ELF-1 (cell line): Measurements from ENCODE around the gene ZBTB11.
"Not testable (repeated sequence)": the region's sequence is repeated elsewhere in the genome, so short reads cannot be mapped to it uniquely, and the experiment has no call there.

Experiments
- DNase-seq: peaks from one replicate; pipeline ENCODE4 v3.0.0-alpha.2; 2016; ENCODE audit warnings: low read depth, low spot score

ZBTB11 gene

DNA sequence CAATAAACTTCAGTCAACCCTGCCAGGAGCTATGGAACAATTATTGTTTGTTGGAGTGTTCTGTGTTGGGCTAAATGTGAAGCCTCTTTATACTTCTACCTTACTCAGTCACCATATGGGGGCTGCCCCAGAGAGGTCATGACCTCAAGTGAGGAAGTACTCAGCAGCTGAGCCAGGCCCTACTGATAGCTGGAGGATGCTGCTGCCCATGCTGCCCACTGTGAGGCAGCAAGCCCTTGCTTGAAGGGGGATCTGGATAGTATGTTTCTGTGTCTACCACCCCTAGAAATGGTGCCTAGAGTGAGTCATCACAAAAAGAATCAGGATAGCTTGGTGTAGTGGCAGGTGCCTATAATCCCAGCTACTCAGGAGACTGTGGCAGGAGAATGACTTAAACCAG is 14.0 kb upstream of the ZBTB11 start:
- DNase-seq: no peak

- no peak for DNase-seq
Measured at GRCh38 chr3:101689286-101689685, 12.4 kb upstream of the ZBTB11 start.

DNA sequence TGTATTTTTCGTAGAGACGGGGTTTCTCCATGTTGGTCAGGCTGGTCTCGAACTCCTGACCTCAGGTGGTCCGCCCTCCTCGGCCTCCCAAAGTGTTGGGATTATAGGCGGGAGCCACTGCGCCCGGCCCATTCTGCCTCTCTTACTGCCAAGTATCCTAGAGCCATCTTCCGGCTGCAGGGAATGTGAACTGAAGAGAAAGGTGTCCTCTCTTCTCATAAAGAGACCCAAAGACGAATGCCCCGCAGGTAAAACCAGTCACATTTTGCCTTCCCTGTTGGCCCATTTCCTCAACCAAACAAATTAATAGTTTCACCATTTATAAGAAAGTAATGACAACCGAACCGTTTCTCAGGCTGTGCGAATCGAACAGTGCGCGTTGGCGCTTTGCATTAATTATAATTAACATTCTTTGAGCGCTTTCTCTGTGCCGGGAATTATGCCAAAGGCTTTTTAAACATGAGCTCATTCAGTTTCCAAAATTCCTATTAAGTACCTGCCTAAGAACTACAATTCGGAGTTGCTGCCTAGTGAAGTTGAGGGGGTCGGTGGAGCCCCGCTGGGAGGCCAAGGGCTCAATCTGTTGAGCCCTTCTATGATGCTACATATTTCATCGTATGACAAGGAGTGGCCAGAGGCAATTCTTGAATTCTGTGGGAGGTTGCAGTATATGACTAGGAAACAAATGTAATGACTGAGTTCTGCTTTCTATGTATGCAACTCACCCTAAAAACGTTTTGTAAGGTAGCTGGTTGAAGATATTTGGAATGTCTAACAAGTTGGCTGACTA is 10.4 kb upstream of the ZBTB11 start:
- DNase-seq: peak; percentile 54

- no peak for DNase-seq
Measured at GRCh38 chr3:101685870-101686307, 9.0 kb upstream of the ZBTB11 start.

GRCh38 chr3:101685050-101685400 is 8.1 kb upstream of the ZBTB11 start:
- no peak for DNase-seq

DNA sequence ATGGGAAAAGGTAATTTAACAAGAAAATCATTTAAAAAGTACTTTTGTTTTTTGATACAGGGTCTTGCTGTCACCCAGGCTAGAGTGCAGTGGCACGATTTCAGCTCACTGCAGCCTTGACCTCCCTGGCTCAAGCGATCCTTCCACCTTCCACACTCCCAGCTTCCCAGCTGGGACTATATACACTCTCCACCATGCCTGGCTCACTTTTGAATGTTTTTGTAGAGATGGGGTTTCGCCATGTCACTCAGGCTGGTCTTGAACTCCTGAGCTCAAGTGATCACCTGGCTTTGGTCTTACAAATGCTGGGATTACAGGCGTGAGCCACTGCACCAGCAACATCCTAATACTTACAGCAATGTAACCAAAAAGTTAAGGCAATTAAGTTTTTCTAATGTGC is 3.5 kb upstream of the ZBTB11 start:
- no peak for DNase-seq

DNA sequence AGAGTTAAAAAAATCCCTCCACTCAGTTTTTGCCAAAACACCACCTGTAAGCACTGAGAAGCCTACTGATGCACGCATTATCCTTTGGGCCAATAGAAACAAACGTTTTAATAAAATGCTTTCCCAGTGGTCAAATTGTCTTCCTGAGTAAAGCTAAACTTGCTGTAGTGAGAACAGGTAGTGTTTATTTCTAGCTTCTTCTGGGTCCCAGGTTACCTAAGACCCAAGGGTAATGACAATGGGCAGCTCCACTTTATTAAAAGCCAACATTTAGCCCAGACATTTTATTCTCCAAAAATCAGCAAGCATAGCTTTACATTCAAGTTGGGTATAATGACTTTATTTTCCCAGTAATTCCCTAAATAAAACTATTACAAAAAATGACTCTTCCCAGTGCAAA is 1.9 kb upstream of the ZBTB11 start:
- DNase-seq: not testable (repeated sequence)

DNA sequence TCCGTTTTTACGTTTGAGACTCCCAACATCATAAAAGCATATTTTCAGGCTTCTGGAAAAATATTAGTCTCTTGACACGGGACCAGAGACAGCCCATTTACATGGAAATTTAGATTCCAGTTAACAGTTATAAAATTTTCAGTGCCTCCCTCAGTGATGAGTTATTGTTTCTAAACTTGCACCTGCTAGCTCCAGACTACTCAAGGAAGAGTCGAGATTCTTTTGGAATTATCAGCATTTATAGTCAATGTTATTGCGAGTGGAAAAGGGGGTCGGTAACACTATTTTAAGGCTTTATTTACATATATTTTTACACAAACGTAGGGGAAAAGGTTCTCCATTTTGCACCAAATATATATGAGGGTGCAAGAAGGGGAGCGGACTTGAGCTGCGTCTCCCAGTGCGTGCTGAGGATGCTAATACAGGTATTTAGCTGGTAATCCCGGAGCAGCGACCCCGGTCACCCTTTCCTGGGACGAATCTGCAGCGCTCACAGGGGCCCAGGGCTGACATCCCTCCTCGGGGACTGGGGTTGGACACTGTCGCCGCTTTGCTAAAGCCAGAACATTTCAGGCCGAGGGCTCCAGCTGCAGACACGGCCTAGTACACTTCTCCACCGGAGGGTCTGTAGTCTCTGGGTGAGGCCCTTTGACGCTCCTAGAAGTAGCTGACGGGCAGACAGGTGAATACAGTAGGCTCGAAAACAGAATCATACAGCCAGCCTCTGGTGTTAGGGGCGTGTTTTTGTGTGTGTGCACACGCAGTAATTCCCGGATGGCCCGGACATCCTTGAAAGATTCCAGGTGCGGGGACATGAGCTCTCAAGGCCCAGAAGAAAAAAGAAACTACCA is 729 bp upstream of the ZBTB11 start:
- peak; percentile 62 for DNase-seq

DNA sequence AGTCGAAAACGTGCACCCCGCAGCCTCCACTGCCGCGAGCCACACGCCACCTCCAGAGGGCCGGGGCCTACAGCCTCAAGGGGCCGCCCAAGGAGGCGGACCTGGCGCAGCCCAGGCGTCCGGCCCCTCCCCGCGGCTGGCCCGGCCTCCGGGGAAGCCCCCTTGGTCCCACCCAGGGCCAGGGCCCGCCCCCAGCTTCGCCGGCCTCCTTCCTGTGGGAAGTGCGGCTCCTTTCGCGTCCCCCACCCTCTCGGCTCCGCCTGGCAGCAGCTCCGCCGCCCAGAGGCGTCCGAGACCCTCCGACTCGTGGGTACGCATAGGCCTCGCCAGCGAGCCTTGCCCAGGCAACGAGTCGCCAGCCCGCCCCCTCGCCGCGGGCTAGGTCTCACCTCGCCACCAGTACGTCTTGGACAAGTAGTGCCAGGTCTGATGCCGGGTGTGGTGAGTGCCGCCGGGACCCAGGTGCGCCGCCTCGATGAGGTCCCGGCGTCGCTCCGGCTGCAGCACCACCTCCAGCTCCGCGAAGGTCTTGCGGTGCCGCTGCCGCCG is 642 bp downstream of the ZBTB11 start:
- DNase-seq: peak; percentile 97

GRCh38 chr3:101675709-101676215 is 1.2 kb downstream of the ZBTB11 start:
- DNase-seq: no peak

- DNase-seq: no peak
Measured at GRCh38 chr3:101674518-101674917, 2.4 kb downstream of the ZBTB11 start.

DNA sequence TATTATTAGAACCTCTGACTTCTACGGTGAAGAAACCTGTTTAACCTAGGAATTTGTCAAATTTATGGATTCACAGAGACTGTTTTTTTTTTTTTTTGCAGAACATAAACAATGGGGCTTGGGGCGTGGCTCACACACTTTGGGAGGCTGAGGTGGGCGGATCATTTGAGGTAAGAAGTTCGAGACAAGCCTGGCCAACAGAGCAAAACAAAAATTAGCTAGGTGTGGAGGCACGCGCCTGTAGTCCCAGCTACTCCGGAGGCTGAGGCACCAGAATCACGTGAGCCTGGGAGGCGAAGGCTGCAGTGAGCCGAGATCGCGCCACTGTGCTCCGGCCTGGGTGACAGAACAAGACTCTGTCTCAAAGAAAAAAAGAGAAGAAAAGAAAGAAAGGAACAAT is 3.0 kb downstream of the ZBTB11 start:
- no peak for DNase-seq

DNA sequence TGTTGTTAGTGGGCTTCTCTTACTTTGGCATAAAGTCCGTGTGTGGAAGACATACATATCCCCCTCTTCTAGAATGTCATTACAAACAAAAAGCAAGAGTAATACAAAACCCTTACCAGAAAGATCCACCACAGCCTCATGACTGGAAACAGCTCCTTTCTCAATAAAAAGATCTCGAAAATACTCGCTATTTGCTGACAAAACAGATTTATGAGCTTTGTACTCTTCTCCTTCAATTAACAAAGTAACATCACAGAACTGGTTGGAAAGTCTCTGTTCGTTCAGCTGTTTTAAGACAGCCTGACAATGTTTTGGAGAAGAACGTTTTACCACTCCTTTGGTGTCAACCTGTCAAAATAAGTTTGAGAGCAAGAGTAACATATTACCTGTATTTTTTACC is 5.9 kb downstream of the ZBTB11 start:
- no peak for DNase-seq

GRCh38 chr3:101667844-101668243 is 9.1 kb downstream of the ZBTB11 start:
- no peak for DNase-seq

DNA sequence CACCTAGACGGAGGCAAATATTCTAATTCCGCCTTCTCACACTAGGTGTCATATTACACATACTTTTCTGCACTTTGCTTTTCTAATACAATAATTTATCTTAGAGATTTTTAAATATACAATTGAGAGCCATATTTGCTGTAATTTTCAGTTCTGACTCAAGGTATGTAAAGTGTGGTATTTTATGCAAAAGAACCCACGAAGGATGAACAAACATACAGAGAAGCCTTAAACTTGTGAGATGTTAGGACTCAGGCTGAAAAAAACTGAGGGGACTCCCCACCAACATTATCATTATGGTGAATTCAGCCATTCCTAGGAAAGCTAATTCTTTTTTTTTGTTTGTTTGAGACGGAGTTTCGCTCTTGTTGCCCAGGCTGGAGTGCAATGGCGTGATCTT is 9.6 kb downstream of the ZBTB11 start:
- no peak for DNase-seq

GRCh38 chr3:101665851-101666250 is 11.1 kb downstream of the ZBTB11 start:
- no peak for DNase-seq

- DNase-seq: no peak
Measured at GRCh38 chr3:101665357-101665756, 11.6 kb downstream of the ZBTB11 start.

DNA sequence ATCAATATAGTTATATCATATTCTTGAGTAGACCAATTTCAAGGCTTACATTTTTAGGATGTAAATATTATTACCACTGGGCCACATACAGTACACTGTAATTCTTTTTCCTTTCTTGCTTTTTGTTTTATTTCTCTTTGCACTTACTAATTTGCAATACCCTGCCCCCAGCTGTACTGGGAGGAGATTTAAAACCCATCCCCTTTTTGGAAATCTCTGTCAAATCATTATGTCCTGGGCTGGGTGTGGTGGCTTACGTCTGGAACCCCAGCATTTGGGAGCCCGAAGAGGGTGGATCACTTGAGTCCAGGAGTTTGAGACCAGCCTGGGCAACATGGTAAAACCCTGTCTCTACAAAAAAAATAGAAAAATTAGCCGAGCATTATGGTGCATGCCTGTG is 16.2 kb downstream of the ZBTB11 start:
- no peak for DNase-seq

GRCh38 chr3:101656651-101657050 is 20.3 kb downstream of the ZBTB11 start:
- no peak for DNase-seq

DNA sequence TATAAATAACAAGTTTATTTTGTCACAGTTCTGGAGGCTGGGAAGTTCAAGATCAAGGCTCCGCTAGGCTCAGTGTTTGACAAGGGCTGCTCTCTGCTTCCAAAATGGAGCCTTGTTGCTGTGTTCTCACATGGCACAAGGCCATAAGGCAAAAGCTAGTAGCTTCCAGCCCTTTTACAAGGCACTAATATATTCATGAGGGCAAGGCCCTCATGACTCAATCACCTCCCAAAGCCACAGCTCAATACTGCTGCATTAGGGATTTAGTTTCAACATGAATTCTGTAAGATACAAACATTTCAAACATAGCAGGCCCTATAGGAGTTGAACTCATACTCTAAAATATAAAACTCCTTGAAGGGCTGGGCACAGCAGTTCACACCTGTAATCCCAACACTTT is 30.2 kb downstream of the ZBTB11 start:
- DNase-seq: no peak

DNA sequence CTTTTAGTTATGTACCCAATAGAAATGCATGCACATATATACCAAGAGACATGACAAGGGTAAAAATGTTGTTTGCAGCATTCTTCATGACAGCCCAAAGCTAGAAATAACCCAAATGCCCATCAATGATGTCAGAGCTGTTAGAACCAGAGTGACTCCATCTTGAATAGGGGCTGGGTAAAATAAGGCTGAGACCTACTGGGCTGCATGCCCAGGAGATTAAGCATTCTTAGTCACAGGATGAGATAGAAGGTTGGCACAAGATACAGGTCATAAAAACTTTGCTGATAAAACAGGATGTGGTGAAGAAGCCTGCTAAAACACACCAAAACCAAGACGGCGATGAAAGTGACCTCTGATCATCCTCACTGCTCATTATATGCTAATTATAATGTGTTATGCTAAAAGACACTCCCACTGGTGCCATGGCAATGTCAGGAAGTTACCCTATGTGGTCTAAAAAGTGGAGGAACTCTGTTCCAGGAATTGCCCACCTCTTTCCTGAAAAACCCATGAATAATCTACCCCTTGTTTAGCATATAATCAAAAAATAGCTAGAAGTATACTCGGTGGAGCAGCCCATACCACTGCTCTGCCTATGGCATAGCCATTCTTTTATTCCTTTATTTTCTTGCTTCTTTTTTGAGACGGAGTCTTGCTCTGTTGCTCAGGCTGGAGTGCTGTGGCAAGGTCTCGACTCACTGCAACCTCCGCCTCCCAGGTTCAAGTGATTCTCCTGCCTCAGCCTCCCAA is 32.9 kb downstream of the ZBTB11 start:
- no peak for DNase-seq
